HepG2 (cell line): Measurements from ENCODE around the gene CHRNB1. TPM values are rescaled to one million over a fixed set of nuclear protein-coding genes. Genes with fewer than 3 reads are reported as not detected.

ENCODE experiments used
- ISL2 ChIP-seq: sonication (generic); formaldehyde crosslinking; IDR thresholded peaks from 2 replicates; pipeline ENCODE4 v1.5.0; 2020; ENCODE audit warnings: missing genetic modification reagents
- KDM3A ChIP-seq: IDR thresholded peaks from 2 replicates; pipeline ENCODE4 v1.6.1; 2018; ENCODE audit warnings: low read depth, missing compliant biosample characterization
- MXI1 ChIP-seq: IDR thresholded peaks from 3 replicates; pipeline ENCODE4 v1.6.1; 2012; ENCODE audit warnings: low read depth, low read length, inconsistent platforms, borderline replicate concordance
- SAP130 ChIP-seq: IDR thresholded peaks from 2 replicates; pipeline ENCODE4 v1.6.1; 2016; ENCODE audit warnings: low read depth
- SATB2 ChIP-seq: sonication (generic); formaldehyde crosslinking; IDR thresholded peaks from 2 replicates; pipeline ENCODE4 v1.5.0; 2020; ENCODE audit warnings: missing genetic modification reagents
- SCMH1 ChIP-seq: sonication (generic); formaldehyde crosslinking; IDR thresholded peaks from 2 replicates; pipeline ENCODE4 v1.9.0; 2021; ENCODE audit warnings: missing genetic modification reagents, mild to moderate bottlenecking, borderline replicate concordance
- SP2 ChIP-seq: sonication (generic); formaldehyde crosslinking; IDR thresholded peaks from 2 replicates; pipeline ENCODE4 v1.5.1; 2020; ENCODE audit warnings: mild to moderate bottlenecking, missing genetic modification reagents
- TAF1 ChIP-seq: sonication (generic); formaldehyde crosslinking; IDR thresholded peaks from 2 replicates; pipeline ENCODE4 v1.4.0; 2020; ENCODE audit warnings: missing genetic modification reagents
- ZKSCAN1 ChIP-seq: fragments of 150-350 bp; IDR thresholded peaks from 2 replicates; pipeline ENCODE4 v1.6.1; 2014; ENCODE audit warnings: low read length
- ZNF326 ChIP-seq: sonication (generic); formaldehyde crosslinking; IDR thresholded peaks from 2 replicates; pipeline ENCODE4 v1.4.0; 2020; ENCODE audit warnings: missing genetic modification reagents, borderline replicate concordance
- ZNF33A ChIP-seq: sonication (generic); formaldehyde crosslinking; IDR thresholded peaks from 2 replicates; pipeline ENCODE4 v1.5.1; 2020; ENCODE audit warnings: missing genetic modification reagents, mild to moderate bottlenecking, moderate library complexity, borderline replicate concordance
- polyA plus RNA-seq, 8 experiments: library from polyadenylated mRNA; depleted of rRNA in 3 of 8; stranded (reverse) in 7 of 8; unstranded in 1 of 8; fragments of >200 nt; fragmentation: Illumina TruSeq in 4 of 8; extraction: Trizol in 4 of 8; gene quantifications; 2 replicates each; pipeline versions ENCODE4 v1.2.1 to v1.2.3, GENCODE V29; 2011 to 2016; ENCODE audit warnings: low read depth in 4 of 8, missing spikeins in 1 of 8, mixed read lengths in 1 of 8; ENCODE audit not compliant: insufficient read depth in 1 of 8
- total RNA-seq, 5 experiments: library from RNA; depleted of rRNA; stranded (reverse); fragments of >200 nt; fragmentation: Illumina TruSeq; extraction: Trizol; gene quantifications; 2 replicates each; pipeline ENCODE4 v1.2.3, GENCODE V29; 2016; ENCODE audit warnings: low read depth in 1 of 5
- TF ChIP-seq, protein P1 (sequence below): IDR thresholded peaks from 2 replicates; pipeline ENCODE4 v1.6.1; 2016; ENCODE audit warnings: missing biosample characterization, missing genetic modification reagents, low read depth
- TF ChIP-seq, protein P2 (sequence below), 2 experiments: sonication (generic) in 1 of 2; formaldehyde crosslinking in 1 of 2; IDR thresholded peaks; 2 replicates each; pipeline versions ENCODE4 v1.5.1 to v1.6.1; 2011 to 2020; ENCODE audit warnings: borderline replicate concordance in 1 of 2, low read depth in 1 of 2, low read length in 1 of 2, mild to moderate bottlenecking in 1 of 2, missing genetic modification reagents in 1 of 2, moderate library complexity in 1 of 2
- TF ChIP-seq, protein P3 (sequence below): fragments of 450-650 bp; IDR thresholded peaks from 2 replicates; pipeline ENCODE4 v1.6.1; 2016
- TF ChIP-seq, protein P4 (sequence below): sonication (generic); formaldehyde crosslinking; IDR thresholded peaks from 2 replicates; pipeline ENCODE4 v1.4.0; 2020; ENCODE audit warnings: mild to moderate bottlenecking, missing genetic modification reagents
- TF ChIP-seq, protein P5 (sequence below): IDR thresholded peaks from 2 replicates; pipeline ENCODE4 v1.6.1; 2016
- TF ChIP-seq, protein P6 (sequence below), 2 experiments: sonication (generic) in 1 of 2; formaldehyde crosslinking in 1 of 2; IDR thresholded peaks; 2 replicates each; pipeline versions ENCODE4 v1.4.0 to v1.6.1; 2018 to 2020; ENCODE audit warnings: missing genetic modification reagents in 2 of 2, borderline replicate concordance in 1 of 2, low read depth in 1 of 2, mild to moderate bottlenecking in 1 of 2, missing biosample characterization in 1 of 2

The CHRNB1 gene
- total and polyA plus RNA-seq, 2 of the 13 experiments (the other 11 are each of a cell fraction or from before 2014, with no cell fraction given): 5.4 to 33.7 TPM

DNA sequence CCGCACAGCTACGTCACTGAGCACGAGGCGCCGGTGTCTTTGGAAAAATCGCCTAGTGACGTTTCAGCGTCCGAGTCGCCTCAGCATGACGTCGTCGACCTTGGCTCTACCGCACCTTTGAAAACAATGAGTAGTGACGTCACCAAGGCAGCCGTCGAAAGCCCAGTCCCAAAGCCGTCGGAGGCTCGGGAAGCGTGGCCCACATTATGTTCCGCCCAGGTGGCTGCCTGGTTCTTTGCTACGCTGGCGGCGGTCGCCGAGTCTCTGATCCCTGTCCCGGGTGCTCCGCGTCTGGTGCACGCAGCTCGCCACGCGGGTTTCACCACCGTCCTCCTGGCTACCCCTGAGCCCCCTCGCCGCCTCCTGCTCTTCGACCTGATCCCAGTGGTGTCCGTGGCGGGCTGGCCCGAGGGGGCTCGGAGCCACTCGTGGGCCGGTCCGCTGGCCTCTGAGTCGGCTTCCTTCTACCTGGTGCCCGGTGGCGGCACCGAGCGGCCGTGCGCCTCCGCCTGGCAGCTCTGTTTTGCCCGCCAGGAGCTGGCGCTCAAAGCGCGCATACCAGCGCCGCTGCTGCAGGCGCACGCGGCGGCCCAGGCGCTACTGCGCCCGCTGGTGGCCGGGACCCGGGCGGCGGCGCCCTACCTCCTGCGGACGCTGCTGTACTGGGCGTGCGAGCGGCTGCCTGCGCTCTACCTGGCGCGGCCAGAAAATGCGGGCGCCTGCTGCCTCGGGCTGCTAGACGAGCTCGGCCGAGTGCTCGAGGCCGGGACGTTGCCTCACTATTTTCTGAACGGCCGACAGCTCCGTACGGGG lies 8.1 kb upstream of the CHRNB1 start (continued):
- TF ChIP-seq, protein P1, sequence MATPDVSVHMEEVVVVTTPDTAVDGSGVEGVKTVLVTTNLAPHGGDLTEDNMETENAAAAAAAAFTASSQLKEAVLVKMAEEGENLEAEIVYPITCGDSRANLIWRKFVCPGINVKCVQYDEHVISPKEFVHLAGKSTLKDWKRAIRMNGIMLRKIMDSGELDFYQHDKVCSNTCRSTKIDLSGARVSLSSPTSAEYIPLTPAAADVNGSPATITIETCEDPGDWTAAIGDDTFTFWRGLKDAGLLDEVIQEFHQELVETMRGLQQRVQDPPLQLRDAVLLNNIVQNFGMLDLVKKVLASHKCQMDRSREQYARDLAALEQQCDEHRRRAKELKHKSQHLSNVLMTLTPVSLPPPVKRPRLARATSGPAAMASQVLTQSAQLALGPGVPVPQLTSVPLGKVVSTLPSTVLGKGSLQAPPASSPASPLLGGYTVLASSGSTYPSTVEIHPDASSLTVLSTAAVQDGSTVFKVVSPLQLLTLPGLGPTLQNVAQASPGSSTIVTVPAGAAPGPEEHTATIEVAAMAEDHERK (CRISPR knock-in tag): no peak
- TF ChIP-seq SAP130 (CRISPR knock-in tag): peak; percentile 21; the same call in 1 of the 2 replicates
- TF ChIP-seq SP2 (CRISPR knock-in tag): no peak
- TF ChIP-seq TAF1: no peak
- TF ChIP-seq, protein P2, sequence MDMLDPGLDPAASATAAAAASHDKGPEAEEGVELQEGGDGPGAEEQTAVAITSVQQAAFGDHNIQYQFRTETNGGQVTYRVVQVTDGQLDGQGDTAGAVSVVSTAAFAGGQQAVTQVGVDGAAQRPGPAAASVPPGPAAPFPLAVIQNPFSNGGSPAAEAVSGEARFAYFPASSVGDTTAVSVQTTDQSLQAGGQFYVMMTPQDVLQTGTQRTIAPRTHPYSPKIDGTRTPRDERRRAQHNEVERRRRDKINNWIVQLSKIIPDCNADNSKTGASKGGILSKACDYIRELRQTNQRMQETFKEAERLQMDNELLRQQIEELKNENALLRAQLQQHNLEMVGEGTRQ (IDR thresholded peaks at IDR 0.05; ENCODE audit: low read depth, low read length): no peak
- TF ChIP-seq, protein P2 (CRISPR knock-in tag; IDR thresholded peaks at IDR 0.05; ENCODE audit: borderline replicate concordance): no peak
- no peak for TF ChIP-seq KDM3A (CRISPR knock-in tag)
- no peak for TF ChIP-seq SATB2 (CRISPR knock-in tag)
- no peak for TF ChIP-seq ISL2
- TF ChIP-seq ZNF33A (CRISPR knock-in tag): no peak
- TF ChIP-seq, protein P3, sequence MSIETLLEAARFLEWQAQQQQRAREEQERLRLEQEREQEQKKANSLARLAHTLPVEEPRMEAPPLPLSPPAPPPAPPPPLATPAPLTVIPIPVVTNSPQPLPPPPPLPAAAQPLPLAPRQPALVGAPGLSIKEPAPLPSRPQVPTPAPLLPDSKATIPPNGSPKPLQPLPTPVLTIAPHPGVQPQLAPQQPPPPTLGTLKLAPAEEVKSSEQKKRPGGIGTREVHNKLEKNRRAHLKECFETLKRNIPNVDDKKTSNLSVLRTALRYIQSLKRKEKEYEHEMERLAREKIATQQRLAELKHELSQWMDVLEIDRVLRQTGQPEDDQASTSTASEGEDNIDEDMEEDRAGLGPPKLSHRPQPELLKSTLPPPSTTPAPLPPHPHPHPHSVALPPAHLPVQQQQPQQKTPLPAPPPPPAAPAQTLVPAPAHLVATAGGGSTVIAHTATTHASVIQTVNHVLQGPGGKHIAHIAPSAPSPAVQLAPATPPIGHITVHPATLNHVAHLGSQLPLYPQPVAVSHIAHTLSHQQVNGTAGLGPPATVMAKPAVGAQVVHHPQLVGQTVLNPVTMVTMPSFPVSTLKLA: no peak
- no peak for TF ChIP-seq ZNF326 (CRISPR knock-in tag)
- no peak for TF ChIP-seq ZKSCAN1
- TF ChIP-seq MXI1: peak; percentile 58; the same call in 1 of the 3 replicates
- TF ChIP-seq, protein P4, sequence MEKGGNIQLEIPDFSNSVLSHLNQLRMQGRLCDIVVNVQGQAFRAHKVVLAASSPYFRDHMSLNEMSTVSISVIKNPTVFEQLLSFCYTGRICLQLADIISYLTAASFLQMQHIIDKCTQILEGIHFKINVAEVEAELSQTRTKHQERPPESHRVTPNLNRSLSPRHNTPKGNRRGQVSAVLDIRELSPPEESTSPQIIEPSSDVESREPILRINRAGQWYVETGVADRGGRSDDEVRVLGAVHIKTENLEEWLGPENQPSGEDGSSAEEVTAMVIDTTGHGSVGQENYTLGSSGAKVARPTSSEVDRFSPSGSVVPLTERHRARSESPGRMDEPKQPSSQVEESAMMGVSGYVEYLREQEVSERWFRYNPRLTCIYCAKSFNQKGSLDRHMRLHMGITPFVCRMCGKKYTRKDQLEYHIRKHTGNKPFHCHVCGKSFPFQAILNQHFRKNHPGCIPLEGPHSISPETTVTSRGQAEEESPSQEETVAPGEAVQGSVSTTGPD: no peak
- TF ChIP-seq, protein P5, sequence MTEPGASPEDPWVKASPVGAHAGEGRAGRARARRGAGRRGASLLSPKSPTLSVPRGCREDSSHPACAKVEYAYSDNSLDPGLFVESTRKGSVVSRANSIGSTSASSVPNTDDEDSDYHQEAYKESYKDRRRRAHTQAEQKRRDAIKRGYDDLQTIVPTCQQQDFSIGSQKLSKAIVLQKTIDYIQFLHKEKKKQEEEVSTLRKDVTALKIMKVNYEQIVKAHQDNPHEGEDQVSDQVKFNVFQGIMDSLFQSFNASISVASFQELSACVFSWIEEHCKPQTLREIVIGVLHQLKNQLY: 0 out of 2 replicates have a peak, but pooled peaks have one; percentile 12
- TF ChIP-seq SCMH1: no peak
- TF ChIP-seq, protein P6, sequence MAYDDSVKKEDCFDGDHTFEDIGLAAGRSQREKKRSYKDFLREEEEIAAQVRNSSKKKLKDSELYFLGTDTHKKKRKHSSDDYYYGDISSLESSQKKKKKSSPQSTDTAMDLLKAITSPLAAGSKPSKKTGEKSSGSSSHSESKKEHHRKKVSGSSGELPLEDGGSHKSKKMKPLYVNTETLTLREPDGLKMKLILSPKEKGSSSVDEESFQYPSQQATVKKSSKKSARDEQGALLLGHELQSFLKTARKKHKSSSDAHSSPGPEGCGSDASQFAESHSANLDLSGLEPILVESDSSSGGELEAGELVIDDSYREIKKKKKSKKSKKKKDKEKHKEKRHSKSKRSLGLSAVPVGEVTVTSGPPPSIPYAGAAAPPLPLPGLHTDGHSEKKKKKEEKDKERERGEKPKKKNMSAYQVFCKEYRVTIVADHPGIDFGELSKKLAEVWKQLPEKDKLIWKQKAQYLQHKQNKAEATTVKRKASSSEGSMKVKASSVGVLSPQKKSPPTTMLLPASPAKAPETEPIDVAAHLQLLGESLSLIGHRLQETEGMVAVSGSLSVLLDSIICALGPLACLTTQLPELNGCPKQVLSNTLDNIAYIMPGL (CRISPR knock-in tag; IDR thresholded peaks at IDR 0.05; ENCODE audit: borderline replicate concordance in 1 of 2, low read depth in 1 of 2): peak; percentile 76 to 81
